CD4-positive, alpha-beta T cell (primary cell): ENCODE data around the gene MASP1. TPM values are rescaled to one million over a fixed set of nuclear protein-coding genes. Genes with fewer than 3 reads are reported as not detected.

ENCODE experiments used
- ATAC-seq: fragments of 200-7000 bp; cut with Tn5 transposase; one replicate; pipeline ENCODE4 v1.10.0; 2022; ENCODE audit warnings: mild to moderate bottlenecking; ENCODE audit not compliant: poor library complexity
- CTCF ChIA-PET: fragments of 350-600 bp; sonication (Branson Sonifier 250); formaldehyde crosslinking; loops from one replicate; lab custom pipeline; 2021; ENCODE audit warnings: antibody characterized with exemption, inconsistent platforms; lab: Charles Lee
- POLR2A ChIA-PET: fragments of 350-600 bp; sonication (Branson Sonifier 250); formaldehyde crosslinking; loops from one replicate; lab custom pipeline; 2021; ENCODE audit warnings: antibody characterized with exemption, inconsistent platforms; lab: Charles Lee
- DNase-seq, 14 experiments: peaks; one replicate each; pipeline ENCODE4 v3.0.0-alpha.2; 2013 to 2020; ENCODE audit warnings: mixed read lengths in 2 of 14
- H3K27ac ChIP-seq, 2 donors: one replicate each; pipeline versions ENCODE4 v1.5.1 to v1.7.0; 2013; ENCODE audit warnings: low read length in 2 of 2, low read depth in 1 of 2, mild to moderate bottlenecking in 1 of 2
- H3K27me3 ChIP-seq, 2 experiments: 1 replicate in 1 of 2; 2 replicates in 1 of 2; pipeline versions ENCODE4 v1.6.1 to v1.7.0; 2013; ENCODE audit warnings: low read length in 2 of 2, control low read depth in 1 of 2, mild to moderate bottlenecking in 1 of 2, moderate library complexity in 1 of 2; ENCODE audit not compliant: insufficient read depth in 2 of 2, control insufficient read depth in 1 of 2
- H3K36me3 ChIP-seq: one replicate; pipeline ENCODE4 v1.6.1; 2013; ENCODE audit warnings: low read length, control low read depth; ENCODE audit not compliant: insufficient read depth
- H3K4me1 ChIP-seq: one replicate; pipeline ENCODE4 v1.6.1; 2013; ENCODE audit warnings: low read length, control low read depth; ENCODE audit not compliant: insufficient read depth
- H3K4me3 ChIP-seq: one replicate; pipeline ENCODE4 v1.5.1; 2013; ENCODE audit warnings: mild to moderate bottlenecking, low read length, moderate library complexity
- H3K9me3 ChIP-seq, 2 experiments: 1 replicate in 1 of 2; 2 replicates in 1 of 2; pipeline versions ENCODE4 v1.6.1 to v1.7.0; 2013; ENCODE audit warnings: low read length in 2 of 2, mild to moderate bottlenecking in 2 of 2, control low read depth in 1 of 2, moderate library complexity in 1 of 2; ENCODE audit not compliant: control insufficient read depth in 1 of 2, insufficient read depth in 1 of 2
- H3K27ac Mint-ChIP-seq: one replicate; pipeline ENCODE4 v1.8.0; 2020; ENCODE audit warnings: mixed read lengths
- H3K27me3 Mint-ChIP-seq: one replicate; pipeline ENCODE4 v1.8.0; 2021; ENCODE audit warnings: mixed read lengths
- H3K36me3 Mint-ChIP-seq: one replicate; pipeline ENCODE4 v1.8.0; 2021; ENCODE audit warnings: low read depth, mixed read lengths
- H3K4me1 Mint-ChIP-seq: one replicate; pipeline ENCODE4 v1.8.0; 2021; ENCODE audit warnings: low read depth, mixed read lengths
- H3K4me3 Mint-ChIP-seq: one replicate; pipeline ENCODE4 v1.8.0; 2020; ENCODE audit warnings: mild to moderate bottlenecking, mixed read lengths
- H3K9me3 Mint-ChIP-seq: one replicate; pipeline ENCODE4 v1.8.0; 2020; ENCODE audit warnings: mixed read lengths
- intact Hi-C, 2 experiments: fragments of 100-400 bp; cut with DNase I in 1 of 2; cut with micrococcal nuclease in 1 of 2; formaldehyde crosslinking; loops; one replicate each; pipeline versions ENCODE4 v1.15.1 to v1.9.0; 2023 to 2025; cut with DNase I, micrococcal nuclease
- total RNA-seq, 174 experiments: library from RNA in 2 of 174; stranded (reverse) in 2 of 174; gene quantifications; one replicate each; pipeline ENCODE4 v1.2.3 and lab custom pipeline; 2021 to 2026
- TF ChIP-seq, protein P1 (sequence below): fragments of 200-600 bp; IDR thresholded peaks from one replicate; pipeline ENCODE4 v1.8.0; 2022; ENCODE audit warnings: antibody characterized with exemption, mild to moderate bottlenecking

MASP1 gene
- total RNA-seq, 2 experiments from 2014 or later, result not detected

DNA sequence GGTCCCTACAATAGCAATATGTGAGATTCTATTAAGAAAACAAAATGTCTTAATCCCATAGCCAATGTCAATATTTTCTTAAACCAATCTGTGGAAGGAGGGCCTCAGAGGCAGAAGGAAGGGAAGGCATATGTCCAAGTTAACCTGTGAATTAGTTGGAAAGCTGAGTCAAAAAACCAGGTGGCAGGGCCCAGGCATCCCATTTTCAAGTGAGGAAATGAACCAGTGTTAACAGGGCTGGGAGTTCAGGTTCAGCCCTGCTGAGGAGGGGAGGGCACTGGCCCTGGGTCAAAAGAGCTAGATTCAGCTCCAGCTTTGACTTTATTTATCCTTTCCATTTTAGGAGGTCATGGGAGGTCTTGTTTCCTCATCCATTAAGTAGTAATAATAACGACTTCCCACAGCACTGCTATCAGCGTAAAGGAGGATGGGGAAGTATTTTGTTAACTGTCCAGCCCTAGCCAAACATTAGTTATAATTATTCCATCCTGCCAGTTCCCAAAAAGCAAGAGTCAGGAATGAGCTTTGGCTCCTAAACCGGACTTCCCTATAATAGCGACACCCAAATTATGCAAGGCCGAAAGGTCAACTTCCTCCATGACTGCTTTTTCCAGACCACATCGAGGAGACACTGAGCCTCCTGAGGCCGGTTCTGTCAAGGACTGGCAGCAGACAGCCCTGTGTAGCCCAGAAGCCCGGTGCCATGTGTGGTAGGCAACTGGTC is 3.2 kb downstream of the MASP1 start:
- Mint-ChIP-seq H3K27ac (no peak overlapping the region), H3K9me3 (no peaks in the 10 kb centered on the region), H3K4me3 (no peak overlapping the region), H3K4me1 (no peaks in the 10 kb centered on the region), H3K27me3 (peaks cover 49% of the 10 kb centered on the region), H3K36me3 (no peaks in the 10 kb centered on the region)
- POLR2A ChIA-PET, result no interaction called here
- H3K4me3 ChIP-seq, result no peak overlapping the region
- H3K27me3 ChIP-seq, result peaks cover 0 to 23% of the 10 kb centered on the region in 2 experiments
- intact Hi-C loops, result no loop called here
- no peaks in the 10 kb centered on the region for H3K9me3 ChIP-seq
- DNase-seq (no peak), ATAC-seq (no peak)
- no peaks in the 10 kb centered on the region for H3K36me3 ChIP-seq
- H3K27ac ChIP-seq, result no peak overlapping the region
- CTCF ChIA-PET, result interaction anchor here (1.1 kb wide), 1 partner anchor 30 kb away, joined by 3 read pairs; no protein-coding TSS in a partner anchor
- no peaks in the 10 kb centered on the region for H3K4me1 ChIP-seq
- TF ChIP-seq, protein P1, sequence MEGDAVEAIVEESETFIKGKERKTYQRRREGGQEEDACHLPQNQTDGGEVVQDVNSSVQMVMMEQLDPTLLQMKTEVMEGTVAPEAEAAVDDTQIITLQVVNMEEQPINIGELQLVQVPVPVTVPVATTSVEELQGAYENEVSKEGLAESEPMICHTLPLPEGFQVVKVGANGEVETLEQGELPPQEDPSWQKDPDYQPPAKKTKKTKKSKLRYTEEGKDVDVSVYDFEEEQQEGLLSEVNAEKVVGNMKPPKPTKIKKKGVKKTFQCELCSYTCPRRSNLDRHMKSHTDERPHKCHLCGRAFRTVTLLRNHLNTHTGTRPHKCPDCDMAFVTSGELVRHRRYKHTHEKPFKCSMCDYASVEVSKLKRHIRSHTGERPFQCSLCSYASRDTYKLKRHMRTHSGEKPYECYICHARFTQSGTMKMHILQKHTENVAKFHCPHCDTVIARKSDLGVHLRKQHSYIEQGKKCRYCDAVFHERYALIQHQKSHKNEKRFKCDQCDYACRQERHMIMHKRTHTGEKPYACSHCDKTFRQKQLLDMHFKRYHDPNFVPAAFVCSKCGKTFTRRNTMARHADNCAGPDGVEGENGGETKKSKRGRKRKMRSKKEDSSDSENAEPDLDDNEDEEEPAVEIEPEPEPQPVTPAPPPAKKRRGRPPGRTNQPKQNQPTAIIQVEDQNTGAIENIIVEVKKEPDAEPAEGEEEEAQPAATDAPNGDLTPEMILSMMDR, result no peak

DNA sequence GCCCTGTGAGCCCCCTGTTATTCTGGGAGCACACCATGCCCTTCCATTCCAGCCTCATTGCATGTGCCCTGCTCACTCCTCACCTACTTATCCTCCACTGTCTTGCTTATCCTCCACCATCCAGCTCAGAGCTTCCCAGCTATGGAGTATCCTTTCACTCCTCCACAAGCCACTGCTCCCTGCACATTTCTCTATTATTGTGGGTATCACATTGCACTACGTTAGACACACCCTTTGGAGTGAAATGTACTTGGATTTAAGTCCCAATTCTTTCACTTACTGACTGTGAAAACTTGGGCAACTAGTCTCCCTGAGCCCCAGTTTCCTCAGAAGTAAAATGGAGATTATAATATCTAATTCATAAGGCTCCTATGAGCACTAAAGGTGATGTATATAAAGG is 4.3 kb downstream of the MASP1 start:
- Mint-ChIP-seq H3K9me3 (no peaks in the 10 kb centered on the region), H3K27me3 (peaks cover 44% of the 10 kb centered on the region), H3K36me3 (no peaks in the 10 kb centered on the region), H3K4me3 (no peak overlapping the region), H3K27ac (no peak overlapping the region), H3K4me1 (no peaks in the 10 kb centered on the region)
- H3K36me3 ChIP-seq, result no peaks in the 10 kb centered on the region
- no peak overlapping the region for H3K27ac ChIP-seq
- H3K4me1 ChIP-seq, result no peaks in the 10 kb centered on the region
- DNase-seq, result no peak
- H3K27me3 ChIP-seq, result peaks cover 0 to 23% of the 10 kb centered on the region in 2 experiments
- no peak for ATAC-seq
- H3K4me3 ChIP-seq, result no peak overlapping the region
- intact Hi-C loops, result no loop called here
- no peaks in the 10 kb centered on the region for H3K9me3 ChIP-seq
- CTCF ChIA-PET, result no interaction called here
- POLR2A ChIA-PET, result no interaction called here
- TF ChIP-seq, protein P1, result no peak

DNA sequence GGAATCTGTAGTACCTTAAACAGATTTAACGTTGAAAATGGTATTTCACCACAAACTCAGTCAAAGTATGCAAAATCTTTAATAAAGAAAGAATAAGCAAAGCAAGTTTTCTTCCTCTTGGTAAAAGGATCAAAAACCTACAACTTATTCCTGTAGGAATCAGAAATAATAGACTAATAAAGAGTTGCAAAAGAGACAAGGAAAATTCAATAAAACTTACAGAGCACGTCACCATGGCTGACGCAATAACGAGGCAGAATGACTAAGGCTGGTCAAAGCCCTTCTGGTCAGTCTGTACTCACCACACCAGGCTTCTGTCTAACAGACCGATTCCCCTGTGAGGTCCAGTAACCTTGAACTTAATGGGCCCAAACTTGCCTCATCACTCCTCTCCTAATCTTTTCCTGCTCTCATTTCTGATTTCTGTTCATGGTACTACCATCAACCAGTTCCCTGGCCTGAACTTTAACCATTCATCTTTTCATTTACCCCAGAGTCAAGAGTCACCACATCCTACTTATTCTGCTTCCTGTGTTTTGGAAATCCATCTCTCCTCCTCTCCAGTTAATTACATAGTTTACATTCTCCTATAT is 5.0 kb downstream of the MASP1 start:
- H3K4me1 Mint-ChIP-seq, result no peaks in the 10 kb centered on the region
- H3K4me3 ChIP-seq, result no peak overlapping the region
- no peak overlapping the region for H3K27ac ChIP-seq
- ChIA-PET POLR2A (no interaction called here), CTCF (interaction anchor here (1.0 kb wide), 1 partner anchor 13 kb away, joined by 3 read pairs; no protein-coding TSS in a partner anchor)
- peaks cover 0 to 23% of the 10 kb centered on the region in 2 experiments for H3K27me3 ChIP-seq
- H3K27ac Mint-ChIP-seq, result no peak overlapping the region
- peaks cover 39% of the 10 kb centered on the region for H3K27me3 Mint-ChIP-seq
- H3K4me1 ChIP-seq, result no peaks in the 10 kb centered on the region
- no peak overlapping the region for H3K4me3 Mint-ChIP-seq
- no peaks in the 10 kb centered on the region for H3K9me3 ChIP-seq
- intact Hi-C loops, result no loop called here
- H3K36me3 Mint-ChIP-seq, result no peaks in the 10 kb centered on the region
- H3K36me3 ChIP-seq, result no peaks in the 10 kb centered on the region
- TF ChIP-seq, protein P1, result no peak
- no peak for DNase-seq
- ATAC-seq, result no peak
- H3K9me3 Mint-ChIP-seq, result no peaks in the 10 kb centered on the region
